AG09319 (cell line): Measurements from ENCODE around the gene SLC28A1.
"Not testable (repeated sequence)": the region's sequence is repeated elsewhere in the genome, so short reads cannot be mapped to it uniquely, and the experiment has no call there.

Source experiments
- DNase-seq: peaks from one replicate; pipeline ENCODE4 v3.0.0-alpha.2; 2010; ENCODE audit warnings: low read depth; ENCODE audit errors: extremely low read depth
- TF ChIP-seq, protein P1 (sequence below): IDR thresholded peaks from 2 replicates; pipeline ENCODE4 v1.5.1; 2011; ENCODE audit warnings: low read depth, mild to moderate bottlenecking, inconsistent platforms, low read length, moderate library complexity

SLC28A1 gene

DNA sequence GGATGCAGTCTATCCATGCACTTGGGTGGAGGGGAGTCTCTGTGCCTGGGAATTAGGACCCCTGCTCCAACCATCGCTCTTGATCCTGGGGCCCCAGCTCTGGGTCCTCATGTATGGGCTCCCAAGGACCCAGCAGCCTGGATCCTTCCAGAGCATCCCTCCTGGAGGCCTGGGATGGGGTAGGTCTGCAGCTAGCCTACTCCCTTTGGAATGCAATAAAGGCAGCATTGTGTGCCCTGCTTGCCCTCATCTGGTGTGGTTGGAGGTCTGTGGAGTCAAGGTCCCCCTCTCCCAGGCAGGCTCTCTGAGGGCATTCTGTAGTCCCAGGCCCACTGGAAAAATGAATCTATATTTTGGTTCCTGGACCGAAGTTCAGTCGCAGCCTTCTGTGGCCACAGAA lies 15.0 kb upstream of the SLC28A1 start:
- DNase-seq = no peak
- TF ChIP-seq, protein P1, sequence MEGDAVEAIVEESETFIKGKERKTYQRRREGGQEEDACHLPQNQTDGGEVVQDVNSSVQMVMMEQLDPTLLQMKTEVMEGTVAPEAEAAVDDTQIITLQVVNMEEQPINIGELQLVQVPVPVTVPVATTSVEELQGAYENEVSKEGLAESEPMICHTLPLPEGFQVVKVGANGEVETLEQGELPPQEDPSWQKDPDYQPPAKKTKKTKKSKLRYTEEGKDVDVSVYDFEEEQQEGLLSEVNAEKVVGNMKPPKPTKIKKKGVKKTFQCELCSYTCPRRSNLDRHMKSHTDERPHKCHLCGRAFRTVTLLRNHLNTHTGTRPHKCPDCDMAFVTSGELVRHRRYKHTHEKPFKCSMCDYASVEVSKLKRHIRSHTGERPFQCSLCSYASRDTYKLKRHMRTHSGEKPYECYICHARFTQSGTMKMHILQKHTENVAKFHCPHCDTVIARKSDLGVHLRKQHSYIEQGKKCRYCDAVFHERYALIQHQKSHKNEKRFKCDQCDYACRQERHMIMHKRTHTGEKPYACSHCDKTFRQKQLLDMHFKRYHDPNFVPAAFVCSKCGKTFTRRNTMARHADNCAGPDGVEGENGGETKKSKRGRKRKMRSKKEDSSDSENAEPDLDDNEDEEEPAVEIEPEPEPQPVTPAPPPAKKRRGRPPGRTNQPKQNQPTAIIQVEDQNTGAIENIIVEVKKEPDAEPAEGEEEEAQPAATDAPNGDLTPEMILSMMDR = no peak

DNA sequence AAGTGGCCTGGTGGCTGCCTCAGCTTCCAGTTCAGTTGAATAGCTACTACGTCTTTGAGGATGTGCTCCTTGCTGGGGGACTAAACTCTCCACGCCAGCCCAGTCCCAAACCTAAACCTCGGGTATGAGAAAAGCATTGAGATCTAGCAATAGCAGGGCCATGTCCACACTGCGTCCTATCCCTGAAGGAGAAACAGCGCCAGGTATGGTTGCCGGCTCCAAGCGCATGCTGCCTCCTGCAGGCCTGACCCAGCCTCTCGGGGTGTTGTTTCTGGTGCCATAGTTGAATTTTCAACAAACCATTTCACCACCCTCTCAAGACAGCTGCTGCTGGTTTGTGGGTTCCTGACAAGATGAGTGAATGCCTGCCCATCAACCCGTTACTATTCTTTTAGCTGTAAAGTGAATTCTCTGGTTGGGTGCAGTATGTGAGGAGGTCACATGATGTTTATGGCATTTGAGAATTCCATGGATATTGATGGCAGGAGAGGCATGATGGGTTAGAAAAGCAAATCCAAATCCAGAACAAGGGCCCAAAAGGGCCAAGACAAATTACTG lies 13.0 kb upstream of the SLC28A1 start:
- TF ChIP-seq, protein P1 = no peak
- DNase-seq = no peak

DNA sequence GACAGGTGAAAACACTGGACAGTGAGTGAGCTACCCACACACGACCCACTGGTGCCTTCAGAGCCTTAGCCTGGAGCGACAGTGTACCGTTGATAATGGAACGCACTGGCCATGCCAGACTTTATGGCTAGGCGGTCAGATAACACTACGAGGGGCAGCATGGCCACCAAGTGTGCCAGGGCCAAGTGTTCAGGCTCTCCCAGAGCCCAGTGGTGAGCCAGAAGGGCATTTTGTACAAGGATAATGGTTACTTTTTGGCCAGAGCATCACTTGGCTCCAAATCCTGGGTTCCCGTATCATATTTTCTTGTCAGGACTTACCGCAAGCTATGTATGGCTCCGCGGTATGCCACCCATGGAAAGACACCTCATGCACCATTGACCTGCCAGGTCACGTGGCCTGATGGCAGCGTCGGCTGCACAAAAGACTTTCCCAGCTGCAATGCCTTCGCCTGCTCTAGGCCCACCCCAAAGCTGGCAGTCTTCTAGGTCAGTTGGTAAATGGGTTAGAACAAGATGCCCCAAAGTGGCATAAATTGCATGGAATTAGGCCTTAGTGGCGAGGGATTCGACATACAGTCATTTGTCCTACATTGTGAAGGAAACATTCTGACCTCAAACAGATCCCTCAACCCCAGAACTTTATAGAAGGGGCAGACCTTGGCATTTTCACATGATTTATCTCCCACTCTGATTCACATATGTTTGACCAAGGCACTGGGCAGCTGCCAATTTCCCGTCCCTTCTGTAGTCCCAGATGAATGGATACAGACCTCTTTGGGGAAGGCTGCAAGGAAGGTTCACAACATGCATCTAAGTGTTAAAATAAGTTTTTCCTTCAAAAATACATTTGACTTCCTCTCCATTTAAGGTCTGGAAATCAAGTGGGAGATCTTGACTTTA lies 12.2 kb upstream of the SLC28A1 start:
- TF ChIP-seq, protein P1 = no peak
- no peak for DNase-seq

DNA sequence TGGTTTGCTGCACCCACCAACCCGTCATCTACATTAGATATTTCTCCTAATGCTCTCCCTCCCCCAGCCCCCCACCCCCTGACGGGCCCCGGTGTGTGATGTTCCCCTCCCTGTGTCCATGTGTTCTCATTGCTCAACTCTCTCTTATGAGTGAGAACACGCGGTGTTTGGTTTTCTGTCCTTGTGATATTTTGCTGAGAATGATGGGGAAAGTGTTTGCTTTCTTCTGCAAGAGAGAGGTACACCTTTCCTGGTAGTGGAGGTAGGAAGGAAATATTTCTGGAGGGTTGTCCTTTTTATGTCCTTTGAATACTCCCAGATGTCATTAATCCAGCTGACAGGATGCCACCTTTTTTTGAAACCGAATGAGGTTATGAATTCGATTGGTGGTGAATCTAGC lies 10.5 kb upstream of the SLC28A1 start:
- TF ChIP-seq, protein P1 = no peak
- DNase-seq = no peak

DNA sequence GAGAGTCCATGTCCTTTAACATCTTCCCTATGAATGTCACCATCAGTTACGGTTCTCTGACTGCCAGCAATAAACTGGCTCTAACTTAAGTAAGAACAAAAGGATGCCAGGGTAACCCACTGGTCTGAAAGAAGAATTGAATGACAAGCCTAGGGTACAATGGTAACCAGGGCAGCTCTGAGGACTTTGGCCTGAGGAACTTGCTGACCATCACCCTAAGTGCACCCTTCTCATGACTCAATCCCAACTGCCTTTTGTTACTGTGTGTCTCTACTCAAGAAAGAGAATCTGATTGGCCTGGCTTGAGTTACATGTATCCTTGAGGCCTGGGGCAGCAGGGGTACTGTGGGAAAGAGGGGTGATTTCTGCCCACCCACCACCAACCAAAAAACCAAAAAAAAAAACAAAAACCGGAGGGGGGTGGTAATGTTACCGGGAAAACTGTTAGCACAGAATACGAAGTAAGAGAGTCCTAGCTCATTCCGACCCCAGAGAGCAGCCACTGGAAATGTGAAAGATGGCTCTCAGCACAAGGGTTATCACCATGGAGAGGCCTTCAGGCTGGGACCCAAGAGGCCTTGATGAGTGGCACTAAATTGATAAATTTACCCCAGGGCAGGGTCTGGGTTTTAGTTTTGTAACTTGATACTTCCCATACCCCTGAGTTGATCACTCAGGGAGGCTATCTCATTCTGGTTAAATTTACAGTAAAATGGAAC lies 9.3 kb upstream of the SLC28A1 start:
- TF ChIP-seq, protein P1 = no peak
- DNase-seq = no peak

DNA sequence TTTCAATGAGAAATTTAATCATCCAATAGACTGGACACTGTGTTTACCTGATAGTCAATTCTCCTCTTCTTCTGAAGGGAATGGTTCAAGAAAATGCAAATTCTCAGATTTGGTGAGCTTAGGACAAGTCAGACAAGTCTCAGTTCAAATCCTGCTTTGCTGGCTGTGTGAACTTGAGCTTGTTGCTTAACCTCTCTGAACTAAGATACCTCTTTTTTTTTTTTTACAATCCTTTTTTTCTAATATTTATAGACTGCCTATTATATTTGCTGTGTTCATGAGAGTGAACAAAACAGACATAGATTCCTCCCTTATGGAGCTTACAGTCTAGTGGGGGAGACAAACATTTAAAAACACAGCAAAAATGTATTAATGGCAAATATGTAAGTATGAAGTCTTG lies 8.2 kb upstream of the SLC28A1 start:
- no peak for DNase-seq
- TF ChIP-seq, protein P1 = no peak

DNA sequence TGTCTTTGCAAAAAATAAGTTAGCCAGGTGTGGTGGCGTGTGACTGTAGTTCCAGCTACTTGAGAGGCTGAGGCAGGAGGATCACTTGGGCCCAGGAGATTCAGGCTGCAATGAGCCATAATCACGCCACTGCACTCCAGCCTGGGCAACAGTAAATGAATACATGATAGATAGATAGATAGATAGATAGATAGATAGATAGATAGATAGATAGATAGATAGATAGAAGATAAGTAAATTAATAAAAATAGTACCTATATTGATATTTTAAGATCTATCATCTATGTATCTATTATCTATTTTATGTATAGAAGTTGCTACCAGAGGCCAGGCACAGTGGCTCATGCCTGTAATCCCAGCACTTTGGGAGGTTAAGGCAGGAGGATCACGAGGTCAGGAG lies 6.8 kb upstream of the SLC28A1 start:
- not testable (repeated sequence) for DNase-seq
